C4-2B (cell line): Measurements from ENCODE around the gene SFTPB.

ENCODE experiments used
- CTCF ChIP-seq: fragments of 450-650 bp; conservative IDR thresholded peaks from 2 replicates; pipeline ENCODE4 v1.5.1; 2017; ENCODE audit warnings: mild to moderate bottlenecking
- ZFX ChIP-seq: fragments of 450-650 bp; IDR thresholded peaks from 2 replicates; pipeline ENCODE4 v1.6.1; 2017

DNA sequence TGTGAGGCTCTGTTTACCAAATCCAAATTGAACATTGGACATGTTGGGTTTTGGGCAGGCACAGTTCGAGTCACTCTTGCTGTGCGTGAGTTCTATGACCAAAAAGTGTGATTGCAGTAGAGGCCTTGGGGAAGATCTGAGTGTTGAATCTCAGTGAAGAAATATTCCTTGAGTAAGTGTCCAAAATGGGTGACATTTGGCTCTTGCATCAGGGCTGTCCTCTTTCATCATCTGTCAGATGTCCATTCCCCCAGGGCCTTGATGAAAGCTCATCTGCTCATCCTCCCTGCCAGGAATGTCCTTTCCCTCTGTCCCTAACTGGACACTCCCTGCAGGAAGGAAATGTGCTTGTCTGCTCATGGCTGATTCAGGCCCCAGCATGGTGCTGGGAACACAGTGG lies 6.4 kb upstream of the SFTPB start:
- TF ChIP-seq CTCF (no peak), ZFX (no peak)
